ENCODE results near the gene LRRC72. TPM values are rescaled to one million over a fixed set of nuclear protein-coding genes. Genes with fewer than 3 reads are reported as not detected.
"Not testable (repeated sequence)": the region's sequence is repeated elsewhere in the genome, so short reads cannot be mapped to it uniquely, and the experiment has no call there.

Gene LRRC72
- total RNA-seq, 1 experiment from 2014 or later = not detected

DNA sequence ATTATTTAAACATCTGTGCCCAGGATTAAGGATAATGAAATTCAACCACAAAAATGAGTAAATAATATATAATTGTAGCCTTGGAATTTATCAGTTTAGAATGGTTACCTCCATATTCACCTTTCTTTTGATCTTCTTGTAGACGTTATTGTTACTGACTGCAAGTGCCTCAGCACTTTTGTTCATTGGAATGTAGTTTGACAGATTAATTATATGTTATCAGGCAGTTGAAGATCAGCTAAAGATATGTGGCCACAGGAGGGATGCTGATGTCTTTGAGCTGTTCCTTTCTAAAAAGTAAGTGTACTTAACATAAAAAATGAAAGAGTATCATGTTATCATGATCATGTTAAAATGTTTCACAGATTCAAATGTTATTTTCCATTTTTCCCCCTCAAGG is 5.6 kb downstream of the LRRC72 start:
- no peaks in the 10 kb centered on the region for H3K79me2 ChIP-seq (ENCODE audit: low read length)
- no peak overlapping the region for H3K4me2 ChIP-seq (ENCODE audit: low read depth, low read length, poor library complexity, severe bottlenecking)
- H3K36me3 ChIP-seq (ENCODE audit: insufficient read depth, low read length) = no peaks in the 10 kb centered on the region
- no peak overlapping the region for H3K9ac ChIP-seq (ENCODE audit: low read length)
- no peak for DNase-seq
- no peaks in the 10 kb centered on the region for H3K4me1 ChIP-seq (ENCODE audit: low read length)
- no peak overlapping the region for H3K4me3 ChIP-seq (ENCODE audit: low read length)
- no peak overlapping the region for H2AFZ ChIP-seq (ENCODE audit: low read length)
- no peaks in the 10 kb centered on the region for H3K9me3 ChIP-seq (ENCODE audit: low read length)
- H3K9me2 ChIP-seq (replicated peaks; ENCODE audit: insufficient read depth, low read length) = no peaks in the 10 kb centered on the region
- H4K20me1 ChIP-seq (ENCODE audit: insufficient read depth, low read depth, low read length) = no peaks in the 10 kb centered on the region
- no peak overlapping the region for H3K27ac ChIP-seq (ENCODE audit: low read length)
- H3K27me3 ChIP-seq (ENCODE audit: low read length) = no peaks in the 10 kb centered on the region

DNA sequence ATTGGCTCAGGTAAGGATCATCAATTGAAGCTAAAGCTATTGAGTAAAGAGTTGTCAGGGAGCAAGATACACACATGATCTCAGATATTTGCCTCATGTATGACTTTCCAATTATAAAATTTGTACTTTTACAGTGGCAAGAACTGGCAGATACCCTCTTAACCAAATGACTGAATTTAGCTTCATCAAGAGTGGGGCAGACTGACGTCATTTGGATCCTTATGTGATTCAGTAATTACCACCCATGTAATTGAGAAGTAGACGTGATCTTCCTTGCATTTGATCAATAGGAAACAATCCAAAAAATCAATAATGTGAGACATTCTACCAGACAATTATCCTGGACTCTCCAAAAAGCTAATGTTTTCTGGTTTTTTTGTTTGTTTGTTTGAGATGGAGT is 8.9 kb downstream of the LRRC72 start:
- no peaks in the 10 kb centered on the region for H3K9me3 ChIP-seq (ENCODE audit: low read length)
- H3K27me3 ChIP-seq (ENCODE audit: low read length) = no peaks in the 10 kb centered on the region
- H3K4me2 ChIP-seq (ENCODE audit: low read depth, low read length, poor library complexity, severe bottlenecking) = no peak overlapping the region
- H3K27ac ChIP-seq (ENCODE audit: low read length) = no peak overlapping the region
- H3K79me2 ChIP-seq (ENCODE audit: low read length) = no peaks in the 10 kb centered on the region
- no peak for DNase-seq
- no peaks in the 10 kb centered on the region for H3K9me2 ChIP-seq (replicated peaks; ENCODE audit: insufficient read depth, low read length)
- no peak overlapping the region for H3K4me3 ChIP-seq (ENCODE audit: low read length)
- H2AFZ ChIP-seq (ENCODE audit: low read length) = no peak overlapping the region
- H4K20me1 ChIP-seq (ENCODE audit: insufficient read depth, low read depth, low read length) = no peaks in the 10 kb centered on the region
- no peaks in the 10 kb centered on the region for H3K4me1 ChIP-seq (ENCODE audit: low read length)
- H3K36me3 ChIP-seq (ENCODE audit: insufficient read depth, low read length) = no peaks in the 10 kb centered on the region
- no peak overlapping the region for H3K9ac ChIP-seq (ENCODE audit: low read length)

DNA sequence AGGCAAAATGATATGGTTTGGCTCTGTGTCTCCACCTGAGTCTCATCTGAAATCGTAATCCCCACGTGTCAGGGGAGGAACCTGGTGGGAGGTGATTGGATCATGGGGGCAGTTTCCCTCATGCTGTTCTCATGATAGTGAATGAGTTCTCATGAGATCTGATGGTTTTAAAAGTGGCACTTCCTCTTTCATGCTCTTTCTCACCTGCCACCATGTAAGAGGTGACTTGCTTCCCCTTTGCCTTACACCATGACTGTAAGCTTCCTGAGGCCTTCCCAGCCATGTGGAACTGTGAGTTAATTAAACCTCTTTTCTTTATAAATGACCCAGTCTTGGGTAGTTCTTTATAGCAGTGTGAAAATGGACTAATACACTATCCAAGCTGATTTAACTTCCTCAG is 13.9 kb downstream of the LRRC72 start:
- H3K9me2 ChIP-seq (replicated peaks; ENCODE audit: insufficient read depth, low read length); H3K27ac ChIP-seq (ENCODE audit: low read length); H3K9me3 ChIP-seq (ENCODE audit: low read length); H3K4me1 ChIP-seq (ENCODE audit: low read length); H2AFZ ChIP-seq (ENCODE audit: low read length); H4K20me1 ChIP-seq (ENCODE audit: insufficient read depth, low read depth, low read length); H3K4me3 ChIP-seq (ENCODE audit: low read length); H3K36me3 ChIP-seq (ENCODE audit: insufficient read depth, low read length); DNase-seq; H3K9ac ChIP-seq (ENCODE audit: low read length); H3K4me2 ChIP-seq (ENCODE audit: low read depth, low read length, poor library complexity, severe bottlenecking); H3K27me3 ChIP-seq (ENCODE audit: low read length); H3K79me2 ChIP-seq (ENCODE audit: low read length): not testable (repeated sequence)

DNA sequence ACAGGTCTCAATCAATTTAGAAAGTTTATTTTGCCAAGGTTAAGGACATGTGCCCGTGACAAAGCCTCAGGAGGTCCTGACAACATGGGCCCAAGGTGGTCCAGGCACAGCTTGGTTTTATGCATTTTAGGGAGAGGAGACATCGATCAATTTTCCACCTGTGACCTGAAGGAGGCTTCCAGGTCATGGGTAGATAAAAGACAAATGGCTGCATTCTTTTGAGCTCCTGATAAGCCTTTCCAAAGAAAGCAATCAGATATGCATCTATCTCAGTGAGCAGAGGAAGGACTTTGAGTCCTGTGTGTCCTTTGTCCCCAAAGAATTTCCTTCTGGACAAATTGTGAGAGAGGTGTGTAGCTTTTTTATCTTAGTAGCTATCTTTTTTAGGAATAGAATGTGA is 15.8 kb downstream of the LRRC72 start:
- H3K4me3 ChIP-seq (ENCODE audit: low read length) = no peak overlapping the region
- H2AFZ ChIP-seq (ENCODE audit: low read length) = no peak overlapping the region
- H3K27ac ChIP-seq (ENCODE audit: low read length) = no peak overlapping the region
- no peaks in the 10 kb centered on the region for H3K36me3 ChIP-seq (ENCODE audit: insufficient read depth, low read length)
- H3K4me2 ChIP-seq (ENCODE audit: low read depth, low read length, poor library complexity, severe bottlenecking) = no peak overlapping the region
- H3K79me2 ChIP-seq (ENCODE audit: low read length) = no peaks in the 10 kb centered on the region
- H3K9ac ChIP-seq (ENCODE audit: low read length) = no peak overlapping the region
- H3K9me2 ChIP-seq (replicated peaks; ENCODE audit: insufficient read depth, low read length) = no peaks in the 10 kb centered on the region
- no peaks in the 10 kb centered on the region for H3K4me1 ChIP-seq (ENCODE audit: low read length)
- no peaks in the 10 kb centered on the region for H4K20me1 ChIP-seq (ENCODE audit: insufficient read depth, low read depth, low read length)
- H3K9me3 ChIP-seq (ENCODE audit: low read length) = no peaks in the 10 kb centered on the region
- no peak for DNase-seq
- H3K27me3 ChIP-seq (ENCODE audit: low read length) = no peaks in the 10 kb centered on the region

DNA sequence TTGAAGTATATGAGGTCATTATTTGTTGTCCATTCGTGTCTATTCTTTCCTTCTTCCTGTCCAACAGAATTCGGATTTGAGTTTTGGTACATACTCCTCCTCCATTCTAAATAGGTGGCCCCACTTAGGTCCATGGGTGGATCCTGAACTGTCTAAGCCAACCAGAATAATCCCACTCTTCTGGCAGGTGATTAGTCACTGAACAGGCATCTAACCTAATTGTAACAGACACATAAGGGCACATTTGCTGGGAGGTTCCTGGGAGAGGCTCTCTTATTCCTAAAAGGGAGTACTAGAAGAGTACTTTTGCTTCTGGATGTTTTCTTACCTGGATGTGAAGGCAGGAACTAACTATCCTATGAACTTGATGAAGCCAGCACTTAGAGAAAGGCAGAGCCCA is 16.8 kb downstream of the LRRC72 start:
- no peak for DNase-seq
- Histone ChIP-seq H3K4me3 (ENCODE audit: low read length) (no peak overlapping the region), H3K9me2 (replicated peaks; ENCODE audit: insufficient read depth, low read length) (no peaks in the 10 kb centered on the region), H4K20me1 (ENCODE audit: insufficient read depth, low read depth, low read length) (no peaks in the 10 kb centered on the region), H3K9ac (ENCODE audit: low read length) (no peak overlapping the region), H3K9me3 (ENCODE audit: low read length) (no peaks in the 10 kb centered on the region), H3K36me3 (ENCODE audit: insufficient read depth, low read length) (no peaks in the 10 kb centered on the region), H3K4me1 (ENCODE audit: low read length) (no peaks in the 10 kb centered on the region), H3K4me2 (ENCODE audit: low read depth, low read length, poor library complexity, severe bottlenecking) (no peak overlapping the region), H2AFZ (ENCODE audit: low read length) (no peak overlapping the region), H3K27me3 (ENCODE audit: low read length) (no peaks in the 10 kb centered on the region), H3K79me2 (ENCODE audit: low read length) (no peaks in the 10 kb centered on the region), H3K27ac (ENCODE audit: low read length) (no peak overlapping the region)

DNA sequence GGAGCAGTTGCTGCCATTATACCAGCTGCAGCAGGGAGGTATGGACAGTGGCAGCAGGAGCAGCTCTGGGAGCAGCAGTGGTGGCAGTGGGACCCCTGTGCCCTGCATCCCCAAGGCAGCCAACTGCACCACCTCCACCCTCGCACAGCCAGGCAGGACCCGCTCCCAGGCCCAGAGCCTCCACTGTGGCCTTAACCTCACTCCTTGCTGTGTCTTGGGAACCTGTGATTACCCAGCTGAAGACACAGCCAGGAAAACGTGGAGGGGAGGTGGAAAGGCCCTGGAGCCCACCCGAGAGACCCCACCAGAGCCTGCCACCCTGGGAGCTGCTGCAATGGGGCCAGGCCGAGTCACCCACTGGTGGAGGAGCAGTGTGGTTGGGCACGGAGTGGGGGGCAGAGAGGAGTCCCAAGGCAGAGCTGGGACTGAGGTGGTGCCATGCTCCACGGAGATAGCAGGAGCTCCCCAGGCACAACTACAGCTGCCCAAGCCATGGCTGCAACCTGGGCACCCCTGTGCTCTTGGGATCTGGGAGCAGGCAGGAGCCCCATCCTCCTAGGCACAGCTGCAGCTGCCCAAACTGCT is 20.4 kb downstream of the LRRC72 start:
- no peak overlapping the region for H3K9ac ChIP-seq (ENCODE audit: low read length)
- no peaks in the 10 kb centered on the region for H3K4me1 ChIP-seq (ENCODE audit: low read length)
- no peak overlapping the region for H3K27ac ChIP-seq (ENCODE audit: low read length)
- no peaks in the 10 kb centered on the region for H3K9me3 ChIP-seq (ENCODE audit: low read length)
- H3K36me3 ChIP-seq (ENCODE audit: insufficient read depth, low read length) = no peaks in the 10 kb centered on the region
- DNase-seq = no peak
- H3K79me2 ChIP-seq (ENCODE audit: low read length) = no peaks in the 10 kb centered on the region
- H3K9me2 ChIP-seq (replicated peaks; ENCODE audit: insufficient read depth, low read length) = no peaks in the 10 kb centered on the region
- no peak overlapping the region for H3K4me2 ChIP-seq (ENCODE audit: low read depth, low read length, poor library complexity, severe bottlenecking)
- no peak overlapping the region for H2AFZ ChIP-seq (ENCODE audit: low read length)
- no peaks in the 10 kb centered on the region for H4K20me1 ChIP-seq (ENCODE audit: insufficient read depth, low read depth, low read length)
- no peaks in the 10 kb centered on the region for H3K27me3 ChIP-seq (ENCODE audit: low read length)
- no peak overlapping the region for H3K4me3 ChIP-seq (ENCODE audit: low read length)

DNA sequence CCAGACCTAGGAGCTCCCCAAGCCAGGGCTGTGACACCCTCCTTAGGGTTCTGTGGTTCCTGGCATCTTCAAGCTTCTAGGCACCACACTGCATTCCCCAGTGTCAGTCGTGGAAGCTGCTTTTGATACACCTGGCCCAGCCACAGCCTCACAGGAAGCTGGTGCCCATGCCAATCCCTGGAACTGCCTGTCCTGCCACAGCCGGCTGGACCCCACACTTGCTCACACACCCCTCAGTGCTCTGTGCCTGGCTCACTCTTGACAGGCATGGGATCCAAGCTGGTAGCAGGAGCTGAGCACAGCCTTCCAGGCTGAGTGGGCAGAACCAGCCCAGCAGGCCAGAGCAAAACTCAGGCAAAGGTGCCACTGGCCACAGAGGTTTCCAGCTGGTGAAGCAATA is 21.8 kb downstream of the LRRC72 start:
- Histone ChIP-seq H3K79me2 (ENCODE audit: low read length) (no peaks in the 10 kb centered on the region), H3K4me1 (ENCODE audit: low read length) (no peaks in the 10 kb centered on the region), H3K9me3 (ENCODE audit: low read length) (no peaks in the 10 kb centered on the region), H3K9ac (ENCODE audit: low read length) (no peak overlapping the region), H3K36me3 (ENCODE audit: insufficient read depth, low read length) (no peaks in the 10 kb centered on the region), H3K27ac (ENCODE audit: low read length) (no peak overlapping the region), H3K27me3 (ENCODE audit: low read length) (0 out of 2 replicates have a peak, but pooled peaks cover 3% of the 10 kb centered on the region), H2AFZ (ENCODE audit: low read length) (no peak overlapping the region), H3K9me2 (replicated peaks; ENCODE audit: insufficient read depth, low read length) (no peaks in the 10 kb centered on the region), H4K20me1 (ENCODE audit: insufficient read depth, low read depth, low read length) (no peaks in the 10 kb centered on the region), H3K4me2 (ENCODE audit: low read depth, low read length, poor library complexity, severe bottlenecking) (no peak overlapping the region), H3K4me3 (ENCODE audit: low read length) (no peak overlapping the region)
- no peak for DNase-seq

DNA sequence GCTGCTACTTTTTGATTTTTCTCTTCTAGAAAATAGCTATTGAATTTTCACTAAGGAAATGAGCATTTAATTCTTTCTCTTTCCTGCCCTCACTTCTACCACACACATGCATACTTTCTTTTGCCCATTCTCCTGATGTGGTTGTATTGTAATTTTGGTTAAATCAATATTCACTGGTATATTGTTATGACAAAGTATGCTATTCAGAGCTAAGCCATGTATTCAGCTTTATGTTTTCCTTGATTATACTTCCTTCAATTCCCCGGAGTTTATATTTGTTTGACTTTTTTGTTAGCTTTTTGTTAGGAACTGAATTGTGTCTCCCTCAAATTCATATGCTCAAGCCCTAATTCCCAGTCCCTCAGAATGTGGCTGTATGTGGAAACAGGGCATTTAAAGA is 24.0 kb downstream of the LRRC72 start:
- Histone ChIP-seq H3K9me2 (replicated peaks; ENCODE audit: insufficient read depth, low read length) (no peaks in the 10 kb centered on the region), H3K4me3 (ENCODE audit: low read length) (no peak overlapping the region), H3K36me3 (ENCODE audit: insufficient read depth, low read length) (no peaks in the 10 kb centered on the region), H3K4me2 (ENCODE audit: low read depth, low read length, poor library complexity, severe bottlenecking) (no peak overlapping the region), H3K27ac (ENCODE audit: low read length) (no peak overlapping the region), H3K9me3 (ENCODE audit: low read length) (no peaks in the 10 kb centered on the region), H3K79me2 (ENCODE audit: low read length) (no peaks in the 10 kb centered on the region), H2AFZ (ENCODE audit: low read length) (no peak overlapping the region), H3K4me1 (ENCODE audit: low read length) (no peaks in the 10 kb centered on the region), H3K27me3 (ENCODE audit: low read length) (0 out of 2 replicates have a peak, but pooled peaks cover 3% of the 10 kb centered on the region), H3K9ac (ENCODE audit: low read length) (no peak overlapping the region), H4K20me1 (ENCODE audit: insufficient read depth, low read depth, low read length) (no peaks in the 10 kb centered on the region)
- no peak for DNase-seq

All from Karpas-422 (cell line).